Gastroesophageal sphincter (tissue), 4 donors: ENCODE data around the gene GABRB2. TPM values are rescaled to one million over a fixed set of nuclear protein-coding genes. Genes with fewer than 3 reads are reported as not detected.

Source experiments
- ATAC-seq: fragments of 150-250 bp; one replicate; pipeline ENCODE4 v1.9.1; 2016; ENCODE audit warnings: mild to moderate bottlenecking, moderate library complexity
- H3K27ac ChIP-seq, 4 donors: fragments of 200-600 bp; sonication (generic) in 3 of 4; 1 replicate in 3 of 4; 2 replicates in 1 of 4; pipeline ENCODE4 v1.5.1; 2016 to 2019
- H3K27me3 ChIP-seq: fragments of 200-600 bp; sonication (generic); one replicate; pipeline ENCODE4 v1.5.1; 2019
- H3K36me3 ChIP-seq, 2 donors: fragments of 200-600 bp; sonication (generic); one replicate each; pipeline ENCODE4 v1.5.1; 2019; ENCODE audit warnings: control low read depth in 1 of 2
- H3K4me1 ChIP-seq, 3 donors: fragments of 200-600 bp; sonication (generic); 1 replicate in 2 of 3; 2 replicates in 1 of 3; pipeline ENCODE4 v1.5.1; 2016 to 2019; ENCODE audit warnings: control low read depth in 2 of 3
- H3K4me3 ChIP-seq, 2 donors: fragments of 200-600 bp; sonication (generic); one replicate each; pipeline ENCODE4 v1.5.1; 2019; ENCODE audit warnings: mild to moderate bottlenecking in 1 of 2, moderate library complexity in 1 of 2
- H3K9me3 ChIP-seq, 3 donors: fragments of 200-600 bp; sonication (generic); one replicate each; pipeline ENCODE4 v1.5.1; 2017 to 2019; ENCODE audit warnings: control low read depth in 2 of 3
- CTCF ChIP-seq, 4 experiments: fragments of 200-600 bp in 2 of 4; fragments of 450-650 bp in 2 of 4; sonication (generic) in 1 of 4; IDR thresholded peaks; one replicate each; pipeline ENCODE4 v1.5.1; 2017 to 2019; ENCODE audit warnings: antibody characterized with exemption in 4 of 4, mild to moderate bottlenecking in 2 of 4, moderate library complexity in 2 of 4
- EP300 ChIP-seq: sonication (generic); formaldehyde crosslinking; IDR thresholded peaks from one replicate; pipeline ENCODE4 v1.6.1; 2017; ENCODE audit warnings: antibody characterized with exemption, mild to moderate bottlenecking
- POLR2A ChIP-seq, 2 donors: fragments of 450-650 bp; IDR thresholded peaks; one replicate each; pipeline ENCODE4 v1.6.1; 2017; ENCODE audit warnings: antibody characterized with exemption in 2 of 2, mild to moderate bottlenecking in 2 of 2, moderate library complexity in 1 of 2
- POLR2AphosphoS5 ChIP-seq: sonication (generic); formaldehyde crosslinking; IDR thresholded peaks from one replicate; pipeline ENCODE4 v1.6.1; 2017; ENCODE audit warnings: antibody characterized with exemption
- WGBS, 2 donors: methylation state at CpG; one replicate each; pipeline ENCODE4 v1.1.5; 2018; ENCODE audit warnings: low coverage in 1 of 2; 5-methylcytosine and 5-hydroxymethylcytosine counted together
- total RNA-seq, 4 donors: library from RNA; depleted of rRNA; stranded (reverse); fragments of >200 nt; gene quantifications; one replicate each; pipeline ENCODE4 v1.1.0, GENCODE V29; 2016

GABRB2 gene
- total RNA-seq, 4 donors from 2014 or later, result 1.0 to 17.3 (median 1.1) TPM

GRCh38 chr5:161481922-161482321 is 64.6 kb downstream of the GABRB2 start:
- Histone ChIP-seq H3K27me3 (no peaks in the 10 kb centered on the region), H3K27ac (no peak overlapping the region), H3K4me3 (no peak overlapping the region), H3K4me1 (no peaks in the 10 kb centered on the region), H3K36me3 (no peaks in the 10 kb centered on the region), H3K9me3 (no peaks in the 10 kb centered on the region)
- no peak for ATAC-seq
- no peak for TF ChIP-seq EP300
- no peak for TF ChIP-seq POLR2AphosphoS5
- TF ChIP-seq POLR2A (IDR thresholded peaks at IDR 0.05), result no peak
- no peak for TF ChIP-seq CTCF (IDR thresholded peaks at IDR 0.05)
- 72 to 83% methylated on average over 3 of the region's 3 CpGs for WGBS, 2 donors

GRCh38 chr5:161471211-161471950 is 75.1 kb downstream of the GABRB2 start:
- WGBS, 2 donors, result 60 to 76% methylated on average over 4 of the region's 4 CpGs
- Histone ChIP-seq H3K4me3 (no peak overlapping the region), H3K4me1 (no peaks in the 10 kb centered on the region), H3K9me3 (peaks cover 0 to 10% (median 0%) of the 10 kb centered on the region in 3 donors), H3K27me3 (no peaks in the 10 kb centered on the region), H3K36me3 (no peaks in the 10 kb centered on the region), H3K27ac (no peak overlapping the region)
- peak; percentile 19 for ATAC-seq
- TF ChIP-seq POLR2A (IDR thresholded peaks at IDR 0.05) (no peak), POLR2AphosphoS5 (no peak)

- no peaks in the 10 kb centered on the region for H3K9me3 ChIP-seq
- H3K27me3 ChIP-seq, result no peaks in the 10 kb centered on the region
- H3K36me3 ChIP-seq, result no peaks in the 10 kb centered on the region
- no peak overlapping the region for H3K27ac ChIP-seq
- no peaks in the 10 kb centered on the region for H3K4me1 ChIP-seq
- no peak for ATAC-seq
- WGBS, 2 donors, result 75 to 100% methylated on average over 1 of the region's 1 CpG
- TF ChIP-seq POLR2A (IDR thresholded peaks at IDR 0.05) (no peak), POLR2AphosphoS5 (no peak), EP300 (no peak), CTCF (IDR thresholded peaks at IDR 0.05) (no peak)
- H3K4me3 ChIP-seq, result no peak overlapping the region
Measured at GRCh38 chr5:161467703-161468102, 78.8 kb downstream of the GABRB2 start.

GRCh38 chr5:161460741-161461140 is 85.8 kb downstream of the GABRB2 start:
- Histone ChIP-seq H3K27ac (no peak overlapping the region), H3K4me3 (no peak overlapping the region), H3K36me3 (no peaks in the 10 kb centered on the region), H3K27me3 (peaks cover 3% of the 10 kb centered on the region), H3K9me3 (no peaks in the 10 kb centered on the region), H3K4me1 (no peaks in the 10 kb centered on the region)
- TF ChIP-seq CTCF (IDR thresholded peaks at IDR 0.05) (no peak), POLR2A (IDR thresholded peaks at IDR 0.05) (no peak), EP300 (no peak)
- no peak for ATAC-seq
- 50 to 55% methylated on average over 1 of the region's 1 CpG for WGBS, 2 donors

DNA sequence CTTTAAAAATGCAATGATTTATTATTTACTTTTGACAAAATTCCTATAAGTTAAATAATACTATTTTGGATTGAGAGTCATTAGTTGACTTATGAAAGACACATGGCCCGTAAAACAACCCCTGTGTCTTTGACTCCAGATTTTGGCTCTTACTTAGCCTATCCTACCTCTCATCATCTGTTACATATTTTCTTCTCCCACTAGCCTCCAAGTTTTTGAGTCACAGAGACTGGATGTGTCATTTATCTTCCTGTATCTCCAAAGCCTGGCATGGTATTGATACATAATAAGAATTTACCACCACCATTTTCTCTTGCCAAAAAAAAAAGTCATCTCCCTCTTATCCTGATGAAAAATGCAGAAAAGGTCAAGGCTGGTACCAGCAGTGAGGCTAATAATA is 99.9 kb downstream of the GABRB2 start:
- ATAC-seq, result no peak
- H3K27ac ChIP-seq, result no peak overlapping the region
- WGBS, 2 donors, result 50 to 83% methylated on average over 1 of the region's 1 CpG

More for the DNA sequence above, 99.9 kb downstream of the GABRB2 start:
- TF ChIP-seq EP300, result no peak
- TF ChIP-seq CTCF (IDR thresholded peaks at IDR 0.05), result no peak
- no peak for TF ChIP-seq POLR2AphosphoS5
- no peak for TF ChIP-seq POLR2A (IDR thresholded peaks at IDR 0.05)
- H3K4me1 ChIP-seq, result no peaks in the 10 kb centered on the region
- no peaks in the 10 kb centered on the region for H3K27me3 ChIP-seq
- no peaks in the 10 kb centered on the region for H3K9me3 ChIP-seq
- H3K36me3 ChIP-seq, result no peaks in the 10 kb centered on the region
- no peak overlapping the region for H3K4me3 ChIP-seq
